HepG2 (cell line): ENCODE measurements around the gene FGF19. TPM values are rescaled to one million over a fixed set of nuclear protein-coding genes. Genes with fewer than 3 reads are reported as not detected.

Source experiments
- ARID4A ChIP-seq: sonication (generic); formaldehyde crosslinking; IDR thresholded peaks from 2 replicates; pipeline ENCODE4 v1.5.0; 2020; ENCODE audit warnings: mild to moderate bottlenecking, missing genetic modification reagents, borderline replicate concordance
- ATF3 ChIP-seq: sonication (generic); formaldehyde crosslinking; IDR thresholded peaks from 2 replicates; pipeline ENCODE4 v1.4.0; 2020; ENCODE audit warnings: missing genetic modification reagents
- ESRRA ChIP-seq: sonication (generic); formaldehyde crosslinking; IDR thresholded peaks from 2 replicates; pipeline ENCODE4 v1.5.1; 2020; ENCODE audit warnings: mild to moderate bottlenecking, low read depth, missing genetic modification reagents
- FOSL1 ChIP-seq: sonication (generic); formaldehyde crosslinking; IDR thresholded peaks from 2 replicates; pipeline ENCODE4 v1.9.0; 2021; ENCODE audit warnings: missing genetic modification reagents, borderline replicate concordance
- HDAC1 ChIP-seq: sonication (generic); formaldehyde crosslinking; IDR thresholded peaks from 2 replicates; pipeline ENCODE4 v1.5.1; 2020; ENCODE audit warnings: mild to moderate bottlenecking, missing genetic modification reagents
- HMGXB4 ChIP-seq, 2 experiments: sonication (generic) in 1 of 2; formaldehyde crosslinking in 1 of 2; IDR thresholded peaks; 2 replicates each; pipeline versions ENCODE4 v1.4.0 to v1.6.1; 2018 to 2020; ENCODE audit warnings: missing genetic modification reagents in 2 of 2, borderline replicate concordance in 1 of 2, low read depth in 1 of 2, mild to moderate bottlenecking in 1 of 2, missing biosample characterization in 1 of 2
- PAX8 ChIP-seq: sonication (generic); formaldehyde crosslinking; IDR thresholded peaks from 2 replicates; pipeline ENCODE4 v1.8.0; 2022; ENCODE audit warnings: mild to moderate bottlenecking, missing genetic modification reagents, borderline replicate concordance
- RCOR2 ChIP-seq: IDR thresholded peaks from 2 replicates; pipeline ENCODE4 v1.6.1; 2016; ENCODE audit warnings: missing biosample characterization, missing genetic modification reagents
- ZBTB2 ChIP-seq: sonication (generic); formaldehyde crosslinking; IDR thresholded peaks from 2 replicates; pipeline ENCODE4 v1.8.0; 2022; ENCODE audit warnings: low read depth, missing genetic modification reagents
- ZBTB7B ChIP-seq: sonication (generic); formaldehyde crosslinking; IDR thresholded peaks from 2 replicates; pipeline ENCODE4 v1.4.0; 2020; ENCODE audit warnings: missing genetic modification reagents
- ZFP37 ChIP-seq: sonication (generic); formaldehyde crosslinking; IDR thresholded peaks from 2 replicates; pipeline ENCODE4 v1.4.0; 2020; ENCODE audit warnings: missing genetic modification reagents, borderline replicate concordance
- ZIK1 ChIP-seq: sonication (generic); formaldehyde crosslinking; IDR thresholded peaks from 2 replicates; pipeline ENCODE4 v1.5.0; 2020; ENCODE audit warnings: mild to moderate bottlenecking, low read depth, missing genetic modification reagents, borderline replicate concordance
- ZNF281 ChIP-seq: sonication (generic); formaldehyde crosslinking; IDR thresholded peaks from 2 replicates; pipeline ENCODE4 v1.4.0; 2020; ENCODE audit warnings: missing genetic modification reagents, borderline replicate concordance
- ZNF598 ChIP-seq: sonication (generic); formaldehyde crosslinking; IDR thresholded peaks from 2 replicates; pipeline ENCODE4 v1.5.1; 2020; ENCODE audit warnings: mild to moderate bottlenecking, missing genetic modification reagents, borderline replicate concordance
- polyA plus RNA-seq, 8 experiments: library from polyadenylated mRNA; depleted of rRNA in 3 of 8; stranded (reverse) in 7 of 8; unstranded in 1 of 8; fragments of >200 nt; fragmentation: Illumina TruSeq in 4 of 8; extraction: Trizol in 4 of 8; gene quantifications; 2 replicates each; pipeline versions ENCODE4 v1.2.1 to v1.2.3, GENCODE V29; 2011 to 2016; ENCODE audit warnings: low read depth in 4 of 8, missing spikeins in 1 of 8, mixed read lengths in 1 of 8; ENCODE audit not compliant: insufficient read depth in 1 of 8
- total RNA-seq, 5 experiments: library from RNA; depleted of rRNA; stranded (reverse); fragments of >200 nt; fragmentation: Illumina TruSeq; extraction: Trizol; gene quantifications; 2 replicates each; pipeline ENCODE4 v1.2.3, GENCODE V29; 2016; ENCODE audit warnings: low read depth in 1 of 5
- TF ChIP-seq, protein P1 (sequence below): conservative IDR thresholded peaks from 2 replicates; pipeline ENCODE4 v1.6.1; 2018; ENCODE audit warnings: missing genetic modification reagents

The FGF19 gene
- total and polyA plus RNA-seq, 2 of the 13 experiments (the other 11 are each of a cell fraction or from before 2014, with no cell fraction given) = 0.07 TPM; not detected in 1

DNA sequence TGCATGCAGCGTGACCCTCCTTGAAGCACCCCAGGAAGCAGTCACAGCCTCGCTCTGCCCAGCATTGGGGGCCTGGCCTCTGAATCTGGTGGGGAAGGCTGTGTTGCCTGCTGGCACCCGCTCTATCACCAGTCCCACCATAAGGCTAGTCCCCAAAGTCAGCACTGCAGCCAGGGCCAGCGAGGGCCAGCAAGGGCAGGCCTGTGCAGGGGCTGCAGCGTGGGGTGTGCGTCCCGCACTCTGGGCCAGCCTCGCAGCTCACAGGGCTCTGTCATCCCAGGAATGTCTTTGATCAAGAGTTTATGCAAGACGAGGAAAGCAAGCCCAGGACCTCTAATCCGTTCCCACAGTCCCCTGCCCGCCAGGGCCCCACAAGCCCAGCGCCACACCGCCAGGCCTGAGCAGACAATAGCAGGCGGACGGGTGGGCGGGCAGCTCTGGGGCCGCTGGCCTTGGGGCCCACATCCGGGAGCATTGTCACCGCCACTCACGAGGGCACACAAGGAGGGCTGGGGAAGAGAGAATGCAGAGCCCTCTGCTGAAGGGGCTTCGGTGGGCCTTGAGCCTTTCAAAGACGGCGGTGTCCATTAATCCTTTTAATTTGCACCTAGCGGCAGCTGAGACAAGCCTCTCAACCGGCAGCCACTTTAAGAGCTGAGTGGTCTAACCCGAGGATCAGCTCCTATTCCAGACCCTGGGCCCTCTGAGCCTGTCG lies 45.8 kb downstream of the FGF19 start (continued):
- TF ChIP-seq ARID4A (peak; percentile 72; the same call in 1 of the 2 replicates), ZIK1 (CRISPR knock-in tag) (no peak), ESRRA (peak; percentile 74), HDAC1 (peak; percentile 92), ZNF281 (CRISPR knock-in tag) (peak; percentile 67; the same call in 1 of the 2 replicates), PAX8 (CRISPR knock-in tag) (peak; percentile 58; the same call in 1 of the 2 replicates), ATF3 (CRISPR knock-in tag) (peak; percentile 82), RCOR2 (CRISPR knock-in tag) (peak; percentile 66; the same call in 1 of the 2 replicates), FOSL1 (peak; percentile 25; the same call in 1 of the 2 replicates), ZBTB7B (CRISPR knock-in tag) (peak; percentile 99), ZFP37 (CRISPR knock-in tag) (peak; percentile 63; the same call in 1 of the 2 replicates), HMGXB4 (CRISPR knock-in tag; IDR thresholded peaks at IDR 0.05; ENCODE audit: borderline replicate concordance in 1 of 2, low read depth in 1 of 2) (peak; percentile 62 to 73; a peak in 3 of 4 replicates), ZNF598 (CRISPR knock-in tag) (no peak), ZBTB2 (CRISPR knock-in tag) (peak; percentile 66)
- TF ChIP-seq, protein P1, sequence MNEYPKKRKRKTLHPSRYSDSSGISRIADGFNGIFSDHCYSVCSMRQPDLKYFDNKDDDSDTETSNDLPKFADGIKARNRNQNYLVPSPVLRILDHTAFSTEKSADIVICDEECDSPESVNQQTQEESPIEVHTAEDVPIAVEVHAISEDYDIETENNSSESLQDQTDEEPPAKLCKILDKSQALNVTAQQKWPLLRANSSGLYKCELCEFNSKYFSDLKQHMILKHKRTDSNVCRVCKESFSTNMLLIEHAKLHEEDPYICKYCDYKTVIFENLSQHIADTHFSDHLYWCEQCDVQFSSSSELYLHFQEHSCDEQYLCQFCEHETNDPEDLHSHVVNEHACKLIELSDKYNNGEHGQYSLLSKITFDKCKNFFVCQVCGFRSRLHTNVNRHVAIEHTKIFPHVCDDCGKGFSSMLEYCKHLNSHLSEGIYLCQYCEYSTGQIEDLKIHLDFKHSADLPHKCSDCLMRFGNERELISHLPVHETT (CRISPR knock-in tag) = peak; percentile 70; the same call in 1 of the 2 replicates
